ENCODE data around the gene LHFPL2.
A peak's percentile ranks its signal among the peaks of the same experiment; 100 is the strongest.

The LHFPL2 gene

DNA sequence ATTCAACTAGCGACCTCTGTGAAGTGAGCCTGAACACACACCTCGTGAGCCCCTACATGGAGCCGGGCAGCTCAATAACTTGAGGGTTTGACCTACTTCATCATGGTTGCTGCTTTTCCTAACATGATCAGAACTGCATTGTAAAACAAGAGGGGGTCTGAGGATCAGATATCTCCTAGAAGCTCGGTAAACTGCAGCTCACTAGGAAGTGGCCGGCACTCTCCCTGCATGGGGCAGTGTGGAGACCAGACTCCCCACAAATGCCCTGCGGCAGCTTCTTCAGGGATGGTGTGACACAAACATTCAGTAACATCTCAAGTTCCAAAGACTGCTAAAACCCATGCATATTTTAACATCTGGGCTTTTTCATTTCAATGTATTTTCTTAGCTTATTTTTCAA lies 18.5 kb downstream of the LHFPL2 start:
- no peak for DNase-seq (ENCODE audit: low read depth)
- TF ChIP-seq MYC (IDR thresholded peaks at IDR 0.05; ENCODE audit: low read depth, low read length) (no peak), POLR2A (IDR thresholded peaks at IDR 0.05; ENCODE audit: extremely low read depth, insufficient read length) (no peak), CTCF (IDR thresholded peaks at IDR 0.05; ENCODE audit: low read depth, low read length) (no peak)
- TF ChIP-seq, protein P1, sequence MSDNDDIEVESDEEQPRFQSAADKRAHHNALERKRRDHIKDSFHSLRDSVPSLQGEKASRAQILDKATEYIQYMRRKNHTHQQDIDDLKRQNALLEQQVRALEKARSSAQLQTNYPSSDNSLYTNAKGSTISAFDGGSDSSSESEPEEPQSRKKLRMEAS (IDR thresholded peaks at IDR 0.05; ENCODE audit: low read depth, low read length): no peak

DNA sequence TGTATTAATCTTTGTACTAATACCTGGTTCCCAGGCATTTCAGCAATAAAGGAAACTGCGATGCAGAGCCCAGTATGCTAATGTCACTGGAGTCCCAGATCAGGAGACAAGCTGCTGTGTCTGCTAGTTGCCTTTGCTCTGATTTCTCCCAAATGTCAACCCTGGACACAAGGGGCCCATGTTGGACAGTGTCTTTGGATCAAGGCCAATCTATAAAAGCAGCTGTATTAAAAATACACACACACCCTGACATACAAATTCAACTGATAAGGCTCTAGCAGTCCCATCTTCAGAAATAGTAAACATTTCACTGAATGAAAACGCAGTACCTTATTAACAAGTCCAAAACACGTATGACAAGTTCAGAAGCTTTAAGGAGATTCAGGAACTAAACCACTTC lies 18.9 kb downstream of the LHFPL2 start:
- H3K4me3 ChIP-seq (ENCODE audit: low read depth, low read length): no peak overlapping the region
- DNase-seq (ENCODE audit: low read depth): no peak
- TF ChIP-seq POLR2A (IDR thresholded peaks at IDR 0.05; ENCODE audit: extremely low read depth, insufficient read length) (no peak), CTCF (IDR thresholded peaks at IDR 0.05; ENCODE audit: low read depth, low read length) (no peak), MYC (IDR thresholded peaks at IDR 0.05; ENCODE audit: low read depth, low read length) (no peak)
- TF ChIP-seq, protein P1 (IDR thresholded peaks at IDR 0.05; ENCODE audit: low read depth, low read length): no peak

More for the DNA sequence above, 18.5 kb downstream of the LHFPL2 start:
- no peak overlapping the region for H3K4me3 ChIP-seq (ENCODE audit: low read depth, low read length)

DNA sequence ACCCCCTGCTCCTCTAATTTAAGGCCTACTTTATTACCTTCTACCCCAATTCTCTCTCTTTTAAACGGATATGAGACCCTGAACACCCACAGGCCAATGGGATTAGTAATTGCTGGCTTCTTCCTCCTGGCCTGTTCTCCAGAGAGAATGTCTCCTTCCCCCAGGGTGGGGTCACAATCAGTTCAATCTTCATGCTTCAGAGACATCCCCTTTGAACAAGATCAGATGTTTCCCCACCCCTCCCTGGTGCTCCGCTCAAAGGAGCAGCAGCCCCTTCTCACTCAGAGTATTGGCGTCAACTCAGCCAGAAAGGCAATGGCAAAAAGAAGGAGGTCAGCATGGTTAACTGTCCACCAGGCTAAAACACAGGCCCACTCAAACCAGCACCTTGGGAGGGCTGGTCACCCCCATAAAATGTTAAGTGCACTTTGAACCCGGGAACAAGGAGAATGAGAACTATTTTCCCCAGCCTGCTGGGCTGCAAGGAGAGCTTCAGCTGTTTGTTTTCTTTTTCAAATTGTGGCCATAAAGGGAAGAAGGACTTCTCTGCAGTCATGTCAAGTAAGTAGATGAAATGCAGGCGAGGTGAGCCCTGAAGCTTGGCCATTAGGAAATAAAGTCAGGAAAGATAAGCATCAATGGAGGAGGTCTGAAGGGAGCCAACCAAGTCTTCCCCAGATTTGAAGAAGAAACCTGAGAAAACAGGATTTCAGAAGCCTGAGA lies 20.1 kb downstream of the LHFPL2 start:
- TF ChIP-seq, protein P1 (IDR thresholded peaks at IDR 0.05; ENCODE audit: low read depth, low read length): no peak
- no peak for TF ChIP-seq MYC (IDR thresholded peaks at IDR 0.05; ENCODE audit: low read depth, low read length)
- no peak for TF ChIP-seq POLR2A (IDR thresholded peaks at IDR 0.05; ENCODE audit: extremely low read depth, insufficient read length)
- TF ChIP-seq CTCF (IDR thresholded peaks at IDR 0.05; ENCODE audit: low read depth, low read length): no peak

GRCh38 chr5:78627766-78628165 lies 20.8 kb downstream of the LHFPL2 start:
- no peak overlapping the region for H3K4me3 ChIP-seq (ENCODE audit: low read depth, low read length)
- no peak for DNase-seq (ENCODE audit: low read depth)
- TF ChIP-seq, protein P1 (IDR thresholded peaks at IDR 0.05; ENCODE audit: low read depth, low read length): no peak
- no peak for TF ChIP-seq CTCF (IDR thresholded peaks at IDR 0.05; ENCODE audit: low read depth, low read length)
- no peak for TF ChIP-seq POLR2A (IDR thresholded peaks at IDR 0.05; ENCODE audit: extremely low read depth, insufficient read length)
- no peak for TF ChIP-seq MYC (IDR thresholded peaks at IDR 0.05; ENCODE audit: low read depth, low read length)

More for the DNA sequence above, 20.1 kb downstream of the LHFPL2 start:
- DNase-seq (ENCODE audit: low read depth): no peak
- no peak overlapping the region for H3K4me3 ChIP-seq (ENCODE audit: low read depth, low read length)

DNA sequence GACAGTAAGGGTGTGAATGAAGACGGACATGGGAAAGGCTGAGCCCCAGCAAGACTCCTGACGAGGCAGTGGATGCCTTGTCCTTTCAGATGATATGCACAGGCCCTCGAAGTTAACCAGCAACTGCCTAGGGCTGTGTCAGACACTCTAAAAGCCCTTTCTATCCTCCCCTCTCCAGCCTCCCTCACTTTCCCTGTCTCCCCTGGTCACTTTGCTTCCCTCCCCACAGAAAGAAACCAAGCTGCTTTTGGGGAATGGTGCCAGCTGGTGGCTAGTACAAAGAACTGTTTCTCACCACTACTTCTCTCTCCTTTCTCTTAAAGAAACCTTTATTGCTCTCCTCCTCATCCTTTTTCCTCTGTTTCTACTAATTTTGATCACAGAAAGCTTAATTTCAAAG lies 21.4 kb downstream of the LHFPL2 start:
- peak; percentile 48 for DNase-seq (ENCODE audit: low read depth)
- TF ChIP-seq CTCF (IDR thresholded peaks at IDR 0.05; ENCODE audit: low read depth, low read length): peak; percentile 28
- TF ChIP-seq, protein P1 (IDR thresholded peaks at IDR 0.05; ENCODE audit: low read depth, low read length): no peak
- no peak overlapping the region for H3K4me3 ChIP-seq (ENCODE audit: low read depth, low read length)
